Thyroid gland (tissue), 4 donors: ENCODE results near the gene ANKRD29. TPM values are rescaled to one million over a fixed set of nuclear protein-coding genes. Genes with fewer than 3 reads are reported as not detected.

Source experiments
- DNase-seq, 2 donors: peaks; one replicate each; pipeline ENCODE4 v3.0.0-alpha.2; 2019
- H3K27ac ChIP-seq, 3 donors: fragments of 200-600 bp; sonication (generic); 1 replicate in 2 of 3; 2 replicates in 1 of 3; pipeline ENCODE4 v1.5.1; 2016 to 2019; ENCODE audit warnings: mild to moderate bottlenecking in 1 of 3, moderate library complexity in 1 of 3
- H3K27me3 ChIP-seq: fragments of 200-600 bp; sonication (generic); one replicate; pipeline ENCODE4 v1.5.1; 2019
- H3K36me3 ChIP-seq, 2 donors: fragments of 200-600 bp; sonication (generic); one replicate each; pipeline ENCODE4 v1.5.1; 2016 to 2019
- H3K4me1 ChIP-seq, 2 donors: fragments of 200-600 bp; sonication (generic); one replicate each; pipeline ENCODE4 v1.5.1; 2017 to 2019
- H3K4me3 ChIP-seq, 3 donors: fragments of 200-600 bp; sonication (generic); replicated peaks in 1 of 3; 1 replicate in 2 of 3; 2 replicates in 1 of 3; pipeline ENCODE4 v1.5.1; 2016; ENCODE audit warnings: mild to moderate bottlenecking in 1 of 3
- H3K9me3 ChIP-seq: fragments of 200-600 bp; sonication (generic); one replicate; pipeline ENCODE4 v1.5.1; 2017
- POLR2A ChIP-seq, 2 donors: fragments of 450-650 bp; IDR thresholded peaks; one replicate each; pipeline ENCODE4 v1.6.1; 2017; ENCODE audit warnings: antibody characterized with exemption in 2 of 2, mild to moderate bottlenecking in 2 of 2, moderate library complexity in 1 of 2
- WGBS, 2 donors: methylation state at CpG; one replicate each; pipeline ENCODE4 v1.1.5; 2017; 5-methylcytosine and 5-hydroxymethylcytosine counted together
- intact Hi-C: fragments of 100-400 bp; cut with DNase I; formaldehyde crosslinking; loops from one replicate; pipeline ENCODE4 v1.15.1; 2023
- total RNA-seq, 4 donors: library from RNA; depleted of rRNA; stranded (reverse); fragments of >200 nt; gene quantifications; one replicate each; pipeline ENCODE4 v1.2.3, GENCODE V29; 2016
- TF ChIP-seq, protein P1 (sequence below), 6 experiments: fragments of 200-600 bp in 3 of 6; fragments of 450-650 bp in 3 of 6; sonication (generic) in 3 of 6; IDR thresholded peaks; one replicate each; pipeline ENCODE4 v1.5.1; 2016 to 2019; ENCODE audit warnings: antibody characterized with exemption in 6 of 6, mild to moderate bottlenecking in 2 of 6, inconsistent platforms in 1 of 6, moderate library complexity in 1 of 6

The ANKRD29 gene
- total RNA-seq, 4 donors from 2014 or later, result 3.4 to 6.1 (median 4.5) TPM

DNA sequence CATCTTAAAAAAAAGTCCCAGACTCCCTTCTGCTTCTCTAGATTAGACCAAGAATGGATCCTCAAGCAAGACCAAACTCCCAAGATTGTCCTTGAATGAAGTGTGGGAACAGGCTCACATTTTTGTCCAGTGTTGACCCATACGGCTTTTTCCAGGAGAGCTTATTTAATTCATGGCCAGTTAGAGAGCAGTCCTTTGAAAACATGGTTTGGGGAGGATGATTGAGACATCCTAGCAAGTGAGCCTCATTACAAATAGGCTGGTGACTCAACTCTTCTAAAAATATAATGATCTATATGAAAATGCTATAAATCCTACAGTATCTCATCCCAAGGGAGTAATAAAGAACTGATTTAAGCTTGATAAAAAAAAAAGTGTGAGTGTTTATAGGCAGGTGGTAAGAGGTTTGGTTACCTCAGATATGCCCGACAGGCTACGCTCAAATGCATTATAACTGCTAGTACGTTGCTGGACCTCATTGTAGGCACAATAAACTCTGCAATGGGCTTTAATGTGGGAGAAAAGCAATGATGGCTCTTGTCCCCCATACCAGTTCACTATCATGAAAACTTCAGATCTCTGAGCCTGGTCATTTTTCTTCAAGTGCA is 17.0 kb downstream of the ANKRD29 start:
- intact Hi-C loops, result no loop called here
- TF ChIP-seq POLR2A (IDR thresholded peaks at IDR 0.05), result no peak
- TF ChIP-seq, protein P1, sequence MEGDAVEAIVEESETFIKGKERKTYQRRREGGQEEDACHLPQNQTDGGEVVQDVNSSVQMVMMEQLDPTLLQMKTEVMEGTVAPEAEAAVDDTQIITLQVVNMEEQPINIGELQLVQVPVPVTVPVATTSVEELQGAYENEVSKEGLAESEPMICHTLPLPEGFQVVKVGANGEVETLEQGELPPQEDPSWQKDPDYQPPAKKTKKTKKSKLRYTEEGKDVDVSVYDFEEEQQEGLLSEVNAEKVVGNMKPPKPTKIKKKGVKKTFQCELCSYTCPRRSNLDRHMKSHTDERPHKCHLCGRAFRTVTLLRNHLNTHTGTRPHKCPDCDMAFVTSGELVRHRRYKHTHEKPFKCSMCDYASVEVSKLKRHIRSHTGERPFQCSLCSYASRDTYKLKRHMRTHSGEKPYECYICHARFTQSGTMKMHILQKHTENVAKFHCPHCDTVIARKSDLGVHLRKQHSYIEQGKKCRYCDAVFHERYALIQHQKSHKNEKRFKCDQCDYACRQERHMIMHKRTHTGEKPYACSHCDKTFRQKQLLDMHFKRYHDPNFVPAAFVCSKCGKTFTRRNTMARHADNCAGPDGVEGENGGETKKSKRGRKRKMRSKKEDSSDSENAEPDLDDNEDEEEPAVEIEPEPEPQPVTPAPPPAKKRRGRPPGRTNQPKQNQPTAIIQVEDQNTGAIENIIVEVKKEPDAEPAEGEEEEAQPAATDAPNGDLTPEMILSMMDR (IDR thresholded peaks at IDR 0.05), result no peak

DNA sequence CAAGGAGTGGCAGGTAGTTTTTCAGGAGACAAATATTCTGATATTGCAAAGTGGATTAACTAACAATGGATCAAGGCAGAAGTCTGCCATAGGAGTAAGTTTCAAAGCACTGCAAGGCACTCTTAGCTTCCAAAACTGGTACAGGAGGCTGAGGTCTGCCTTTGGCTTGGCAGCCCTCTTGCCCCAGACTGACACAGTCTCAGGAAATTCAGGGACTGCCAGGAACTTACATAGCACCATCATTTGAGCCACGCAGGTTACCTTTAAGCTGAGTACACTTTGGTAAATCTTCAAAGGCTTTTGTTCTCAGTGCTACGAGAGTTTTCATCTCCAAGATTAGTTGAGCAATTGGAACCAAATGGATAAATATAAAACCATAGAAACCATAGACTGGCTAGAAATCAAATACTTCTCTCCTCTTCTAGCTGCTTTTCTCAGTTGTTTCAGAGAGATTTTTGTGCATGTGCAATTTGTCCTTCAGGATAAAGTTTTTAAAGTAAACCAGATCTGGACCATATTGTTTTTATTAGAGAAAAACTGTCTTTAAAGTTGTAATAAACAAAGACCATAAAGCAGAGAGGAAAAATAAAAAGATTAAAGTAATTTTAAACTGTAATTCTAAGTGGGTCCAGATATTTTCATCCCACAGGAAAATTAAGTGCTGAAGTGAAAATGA is 18.8 kb downstream of the ANKRD29 start:
- Histone ChIP-seq H3K4me3 (no peak overlapping the region), H3K4me1 (no peaks in the 10 kb centered on the region), H3K9me3 (no peaks in the 10 kb centered on the region), H3K27me3 (no peaks in the 10 kb centered on the region), H3K36me3 (no peaks in the 10 kb centered on the region), H3K27ac (no peak overlapping the region)
- TF ChIP-seq POLR2A (IDR thresholded peaks at IDR 0.05), result no peak
- TF ChIP-seq, protein P1 (IDR thresholded peaks at IDR 0.05), result no peak
- intact Hi-C loops, result no loop called here
- no peak for DNase-seq
- 75 to 87% methylated on average over 2 of the region's 2 CpGs for WGBS, 2 donors

More for the DNA sequence above, 17.0 kb downstream of the ANKRD29 start:
- no peak for DNase-seq
- Histone ChIP-seq H3K4me1 (no peaks in the 10 kb centered on the region), H3K4me3 (no peak overlapping the region), H3K36me3 (no peaks in the 10 kb centered on the region), H3K27me3 (no peaks in the 10 kb centered on the region), H3K27ac (no peak overlapping the region), H3K9me3 (no peaks in the 10 kb centered on the region)
- WGBS, 2 donors, result 91 to 95% methylated on average over 4 of the region's 4 CpGs

DNA sequence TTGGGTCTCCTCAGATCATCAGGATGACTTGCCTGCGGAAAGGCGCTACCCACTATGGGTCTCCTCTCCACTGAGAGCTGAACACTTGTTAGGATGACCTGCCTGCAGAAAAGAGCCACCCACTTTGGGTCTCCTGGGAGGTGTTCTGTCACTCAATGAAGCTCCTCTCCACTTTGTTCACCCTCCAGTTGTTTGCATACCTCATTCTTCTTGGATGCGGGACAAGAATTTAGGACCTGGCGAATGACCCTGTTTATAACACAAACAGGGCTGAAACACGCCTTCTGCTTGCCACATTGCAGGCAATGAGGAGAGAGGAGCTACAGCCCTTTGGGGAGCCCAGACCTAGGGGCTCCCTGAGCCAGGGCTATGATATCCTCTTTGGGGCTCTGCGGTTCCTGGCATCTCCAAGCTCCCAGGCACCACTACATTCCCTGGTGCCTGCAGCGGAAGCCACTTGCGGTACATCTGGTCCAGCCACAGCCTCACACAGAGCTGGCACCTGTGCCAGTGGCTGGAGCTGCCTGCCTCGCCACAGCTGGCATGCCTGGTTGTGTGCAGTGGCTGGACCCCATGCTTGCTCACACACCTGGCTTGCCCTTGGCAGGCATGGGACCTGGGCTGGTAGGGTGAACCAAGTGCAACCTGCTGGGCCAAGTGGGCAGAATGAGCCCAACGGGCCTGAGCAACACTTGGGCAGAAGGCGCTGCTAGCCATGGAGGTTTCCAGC is 20.6 kb downstream of the ANKRD29 start:
- Histone ChIP-seq H3K4me3 (no peak overlapping the region), H3K27ac (no peak overlapping the region)
- WGBS, 2 donors, result 90 to 95% methylated on average over 7 to 11 of the region's 11 CpGs

DNA sequence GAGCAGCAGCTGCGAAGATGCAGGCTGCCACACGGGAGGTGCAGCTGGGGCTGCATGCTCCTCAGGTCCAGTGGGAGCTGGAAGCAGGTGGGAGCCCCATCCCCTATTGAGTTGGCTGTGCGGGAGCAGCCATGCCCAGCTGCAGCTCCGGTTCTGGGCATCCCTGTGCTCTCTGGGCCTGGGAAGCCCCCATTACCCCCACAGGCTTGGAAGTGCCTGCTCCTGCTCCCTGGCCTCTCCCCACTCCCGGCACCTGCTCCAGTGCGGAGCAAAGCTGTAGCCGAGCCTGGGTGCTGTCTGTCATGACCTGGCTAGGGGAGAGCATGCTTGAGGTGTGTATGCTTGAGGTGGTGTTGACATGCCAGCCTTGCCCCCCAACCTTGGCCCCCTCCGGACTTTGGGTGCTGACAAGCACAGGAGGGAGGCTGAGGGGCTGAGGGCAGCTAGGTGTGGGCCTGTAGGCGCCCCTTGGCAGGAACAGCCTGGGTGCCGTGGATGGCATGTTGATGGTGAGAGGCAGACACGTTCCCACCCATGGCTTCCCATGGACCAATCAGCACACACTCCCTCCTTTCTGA is 21.5 kb downstream of the ANKRD29 start:
- H3K27ac ChIP-seq, result no peak overlapping the region
- TF ChIP-seq POLR2A (IDR thresholded peaks at IDR 0.05), result no peak
- TF ChIP-seq, protein P1 (IDR thresholded peaks at IDR 0.05), result no peak
- no peak for DNase-seq
- intact Hi-C loops, result no loop called here
- H3K36me3 ChIP-seq, result no peaks in the 10 kb centered on the region
- WGBS, 2 donors, result 87 to 100% methylated on average over 5 to 9 of the region's 11 CpGs
- no peak overlapping the region for H3K4me3 ChIP-seq
- H3K4me1 ChIP-seq, result no peaks in the 10 kb centered on the region
- no peaks in the 10 kb centered on the region for H3K9me3 ChIP-seq
- no peaks in the 10 kb centered on the region for H3K27me3 ChIP-seq

More for the DNA sequence above, 20.6 kb downstream of the ANKRD29 start:
- DNase-seq, result no peak
- no peaks in the 10 kb centered on the region for H3K9me3 ChIP-seq
- TF ChIP-seq POLR2A (IDR thresholded peaks at IDR 0.05), result no peak
- TF ChIP-seq, protein P1 (IDR thresholded peaks at IDR 0.05), result no peak
- H3K4me1 ChIP-seq, result no peaks in the 10 kb centered on the region
- H3K36me3 ChIP-seq, result no peaks in the 10 kb centered on the region
- H3K27me3 ChIP-seq, result no peaks in the 10 kb centered on the region
- intact Hi-C loops, result no loop called here
